Retina (tissue), 1 donor: ENCODE results near the gene ARHGAP18.

Source experiments
- DNase-seq: peaks from one replicate; pipeline ENCODE4 v3.0.0-alpha.2; 2016

Gene ARHGAP18

DNA sequence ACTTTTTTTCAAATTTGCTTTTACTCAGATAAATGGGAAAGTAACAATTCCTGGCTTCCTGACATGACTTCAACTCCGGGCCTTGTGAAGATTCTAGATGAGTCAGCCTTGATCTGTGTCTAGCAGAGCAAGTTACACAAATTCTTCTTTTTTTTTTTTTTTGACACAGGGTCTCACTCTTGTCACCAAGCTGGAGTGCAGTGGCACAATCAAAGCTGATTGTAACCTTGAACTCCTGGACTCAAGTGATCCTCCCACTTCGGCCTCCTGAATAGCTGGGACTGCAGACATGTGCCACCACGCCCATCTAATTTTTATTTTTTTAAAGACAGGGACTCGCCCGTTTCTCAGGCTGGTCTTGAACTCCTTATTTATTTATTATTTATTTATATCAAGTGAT, 7.3 kb upstream of the ARHGAP18 start:
- no peak for DNase-seq

DNA sequence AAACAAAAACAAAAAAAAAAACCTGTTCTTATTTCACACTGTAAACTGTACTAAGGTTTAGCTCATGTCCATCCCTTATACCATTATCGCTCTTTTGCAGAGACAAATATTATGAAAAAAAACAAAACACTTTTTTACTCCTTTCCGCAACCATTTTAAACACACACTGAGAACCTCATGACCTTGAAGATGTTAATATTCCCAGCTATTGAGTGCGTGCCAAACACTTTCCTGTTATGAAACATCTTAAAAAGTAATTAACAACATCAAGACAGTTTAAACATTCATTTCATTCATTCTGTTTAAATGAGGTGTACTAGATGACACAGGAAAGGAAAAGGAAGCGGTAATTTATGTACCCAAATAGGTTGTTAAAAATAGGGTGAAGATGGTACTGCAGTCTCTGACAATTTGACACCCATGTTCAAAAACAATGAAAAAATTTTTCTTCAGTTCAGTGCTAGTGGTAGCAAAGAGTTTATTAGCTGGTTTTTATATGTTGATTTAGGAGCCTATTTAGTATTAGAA, 3.9 kb upstream of the ARHGAP18 start:
- no peak for DNase-seq

DNA sequence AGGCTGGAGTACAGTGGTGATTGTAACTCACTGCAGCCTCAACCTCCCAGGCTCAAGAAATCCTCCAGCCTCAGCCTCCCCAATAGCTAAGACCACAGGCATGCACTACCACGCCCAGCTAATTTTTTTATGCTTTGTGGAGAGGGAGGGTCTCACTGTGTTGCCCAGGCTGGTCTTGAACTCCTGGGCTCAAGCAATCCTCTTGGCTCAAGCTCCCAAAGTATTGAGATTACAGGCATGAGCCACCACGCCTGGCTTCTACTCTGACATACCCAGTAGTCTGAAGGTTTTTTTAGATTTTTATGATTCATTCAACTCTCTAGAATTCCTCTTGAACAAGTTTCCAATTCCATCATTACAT, 1.3 kb upstream of the ARHGAP18 start:
- DNase-seq, result no peak

DNA sequence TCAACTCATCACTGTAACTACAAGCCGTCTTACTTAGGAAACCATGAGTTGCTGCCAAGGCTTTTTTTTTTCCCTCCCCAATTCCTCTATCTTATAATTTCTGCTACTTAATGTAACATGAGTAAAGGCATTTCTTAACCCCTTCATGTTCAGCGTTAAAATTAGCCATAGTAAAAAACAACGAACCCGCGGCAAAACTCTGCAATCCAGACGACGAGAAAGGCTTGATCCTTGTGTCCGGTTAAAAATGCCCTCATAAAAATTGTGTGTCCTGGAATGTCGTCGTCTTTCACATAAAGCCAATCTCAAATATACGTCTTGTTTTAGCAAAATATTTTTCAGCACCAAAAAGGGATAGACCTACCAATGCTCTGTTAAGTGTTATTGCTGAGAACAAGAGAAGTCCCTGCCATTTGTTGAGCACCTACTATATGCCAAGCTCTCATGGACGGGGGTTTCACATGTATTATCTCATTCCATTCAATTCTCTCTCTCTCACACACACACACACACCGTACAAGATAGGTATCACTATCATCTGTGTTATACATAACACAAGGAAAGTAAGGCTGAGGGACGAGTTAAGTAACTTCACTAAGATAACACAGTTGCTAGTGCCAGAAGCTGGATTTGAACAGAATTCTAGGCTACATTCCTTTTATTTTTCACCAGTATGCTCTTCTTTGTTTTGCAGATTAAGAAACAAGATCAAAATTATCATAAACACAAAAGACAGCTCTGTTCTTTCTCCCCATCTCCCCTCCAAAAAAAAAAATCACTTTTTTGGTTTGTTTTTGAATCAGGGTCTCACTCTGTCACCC, 683 bp upstream of the ARHGAP18 start:
- no peak for DNase-seq

DNA sequence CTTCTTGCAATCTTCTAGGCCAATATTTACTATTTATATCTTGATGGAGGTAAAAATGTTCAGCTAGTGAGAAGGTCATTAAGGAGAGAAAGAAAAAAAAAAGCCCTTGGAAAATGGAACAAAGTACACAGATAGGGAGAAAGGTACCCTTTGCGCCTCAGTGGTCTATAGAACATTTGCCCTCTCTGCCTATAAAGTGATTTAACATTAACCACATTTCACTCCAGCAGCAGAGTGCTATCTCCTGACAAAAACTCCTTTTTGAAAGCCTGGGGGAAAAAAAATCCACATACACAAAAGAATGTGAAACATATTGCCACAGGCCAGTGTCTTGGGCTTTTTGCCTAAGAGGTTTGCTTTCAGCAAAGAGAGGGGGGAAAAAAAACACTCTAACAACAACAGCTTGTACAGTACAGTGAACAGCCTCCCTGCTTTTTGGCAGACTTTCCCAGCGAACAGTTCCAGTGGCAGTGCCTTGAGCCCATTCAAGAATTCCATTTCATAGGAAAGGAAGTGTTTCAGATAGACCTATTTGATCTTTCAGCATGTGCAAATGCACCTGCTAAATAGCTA, 695 bp downstream of the ARHGAP18 start:
- no peak for DNase-seq

DNA sequence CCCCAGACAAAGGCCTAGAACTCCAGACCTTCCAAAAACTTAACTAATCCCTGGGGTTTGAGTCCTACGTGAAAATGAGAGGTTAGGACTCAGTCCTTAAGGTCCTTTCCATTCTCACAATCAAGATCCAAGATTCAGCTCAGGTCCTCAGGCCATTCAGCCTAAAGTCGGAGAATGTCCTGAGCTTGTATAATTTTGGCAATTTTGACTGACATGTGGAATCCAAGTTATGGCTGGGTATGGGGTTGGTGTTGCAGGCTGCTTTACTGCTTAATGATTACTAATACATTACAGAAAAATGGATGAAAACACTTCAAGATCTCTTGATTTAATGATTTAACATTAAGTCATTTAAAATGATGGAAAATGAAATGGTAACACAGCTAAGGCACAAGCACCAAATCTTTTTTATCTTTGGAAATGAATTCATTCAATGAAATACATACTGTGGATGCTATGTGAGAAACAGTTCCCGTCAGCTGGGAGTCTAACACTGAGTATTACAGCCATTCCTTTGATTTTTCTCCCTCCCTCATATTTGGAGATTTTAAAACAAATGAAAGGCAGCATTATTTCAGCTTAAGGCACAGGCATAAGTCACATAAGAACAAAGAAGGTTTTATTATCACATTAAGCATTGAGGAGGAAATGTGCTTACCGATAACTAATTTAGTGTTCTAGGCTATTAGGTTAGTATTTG, 1.3 kb downstream of the ARHGAP18 start:
- no peak for DNase-seq

DNA sequence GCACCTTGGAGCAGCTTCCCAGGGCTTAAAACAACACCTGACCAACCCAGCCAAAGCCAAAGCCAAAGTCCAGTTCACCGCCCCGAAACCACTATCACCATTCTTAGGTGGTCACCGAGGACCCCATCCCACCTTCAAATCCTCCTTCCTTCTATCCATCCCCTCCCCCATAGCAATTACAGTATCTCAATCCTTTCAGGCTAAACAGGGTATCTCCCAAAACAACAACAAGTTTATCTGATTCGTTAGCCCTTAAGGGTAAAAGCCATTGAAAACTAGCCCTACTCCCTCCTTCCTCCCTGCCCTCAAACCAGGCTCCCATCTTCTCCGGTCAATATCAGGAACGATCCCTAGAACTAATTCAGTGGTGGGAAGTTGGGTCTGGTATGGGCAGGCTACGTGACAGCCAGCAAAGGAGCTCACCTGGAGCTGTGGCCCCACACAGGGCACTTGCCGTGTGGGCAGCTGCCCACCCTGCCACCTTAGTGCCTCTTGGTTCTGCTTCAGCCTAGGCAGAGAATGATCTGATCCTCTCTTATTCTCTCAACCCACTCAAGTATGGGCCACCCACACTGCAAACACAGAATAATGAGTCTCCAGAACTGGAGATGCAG, 2.0 kb downstream of the ARHGAP18 start:
- DNase-seq, result no peak

DNA sequence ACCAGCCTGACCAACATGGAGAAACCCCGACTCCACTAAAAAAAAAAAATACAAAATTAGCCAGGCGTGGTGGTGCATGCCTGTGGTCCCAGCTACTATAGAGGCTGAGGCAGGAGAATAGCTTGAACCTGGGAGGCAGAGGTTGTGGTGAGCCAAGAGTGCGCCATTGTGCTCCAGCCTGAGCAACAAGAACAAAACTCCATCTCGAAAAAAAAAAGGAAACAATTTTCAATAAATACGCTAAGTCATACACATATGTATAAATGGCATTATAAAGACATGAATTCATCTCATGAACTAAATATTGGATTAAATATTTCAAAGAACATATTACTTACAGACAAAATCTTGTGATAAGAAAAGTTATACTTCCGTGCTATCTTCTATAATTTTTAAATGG, 2.9 kb downstream of the ARHGAP18 start:
- DNase-seq, result no peak

DNA sequence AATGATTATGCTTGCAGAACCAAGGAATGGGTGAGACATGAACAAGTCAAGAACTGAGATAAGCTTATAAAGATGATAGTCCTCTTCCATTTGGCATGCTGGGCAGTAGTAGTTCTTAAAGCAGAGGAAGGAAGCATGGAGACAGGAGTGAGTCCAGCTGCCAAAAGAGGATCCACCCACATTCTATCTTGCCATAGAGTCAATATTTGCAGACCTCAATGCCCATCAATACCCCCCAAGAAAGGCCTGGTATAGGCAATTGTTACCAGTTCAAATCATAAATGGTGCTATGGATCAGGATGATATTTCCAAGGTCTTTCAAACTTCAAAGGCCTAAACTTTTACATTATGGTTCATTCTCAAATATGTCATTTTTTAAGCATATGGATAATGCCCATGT, 4.8 kb downstream of the ARHGAP18 start:
- no peak for DNase-seq

DNA sequence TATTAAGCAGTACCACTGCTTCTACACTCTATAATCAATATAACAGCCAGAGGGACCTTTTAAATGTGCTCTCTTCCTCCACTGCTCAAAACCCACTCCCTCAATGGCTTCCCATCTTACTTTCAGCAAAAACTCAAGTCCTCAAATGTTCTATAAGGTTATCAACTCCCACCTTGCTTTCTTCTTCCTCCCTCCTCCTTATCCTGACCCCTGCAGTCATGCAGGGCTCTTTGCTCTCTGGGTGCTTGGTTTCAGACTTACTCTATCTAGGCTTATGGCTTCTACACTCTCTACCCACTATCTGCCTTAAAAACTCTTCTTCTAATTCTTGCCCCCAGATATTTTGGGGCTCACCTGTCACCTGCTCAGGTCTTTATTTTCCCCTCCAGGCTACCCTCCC, 5.3 kb downstream of the ARHGAP18 start:
- DNase-seq, result no peak

DNA sequence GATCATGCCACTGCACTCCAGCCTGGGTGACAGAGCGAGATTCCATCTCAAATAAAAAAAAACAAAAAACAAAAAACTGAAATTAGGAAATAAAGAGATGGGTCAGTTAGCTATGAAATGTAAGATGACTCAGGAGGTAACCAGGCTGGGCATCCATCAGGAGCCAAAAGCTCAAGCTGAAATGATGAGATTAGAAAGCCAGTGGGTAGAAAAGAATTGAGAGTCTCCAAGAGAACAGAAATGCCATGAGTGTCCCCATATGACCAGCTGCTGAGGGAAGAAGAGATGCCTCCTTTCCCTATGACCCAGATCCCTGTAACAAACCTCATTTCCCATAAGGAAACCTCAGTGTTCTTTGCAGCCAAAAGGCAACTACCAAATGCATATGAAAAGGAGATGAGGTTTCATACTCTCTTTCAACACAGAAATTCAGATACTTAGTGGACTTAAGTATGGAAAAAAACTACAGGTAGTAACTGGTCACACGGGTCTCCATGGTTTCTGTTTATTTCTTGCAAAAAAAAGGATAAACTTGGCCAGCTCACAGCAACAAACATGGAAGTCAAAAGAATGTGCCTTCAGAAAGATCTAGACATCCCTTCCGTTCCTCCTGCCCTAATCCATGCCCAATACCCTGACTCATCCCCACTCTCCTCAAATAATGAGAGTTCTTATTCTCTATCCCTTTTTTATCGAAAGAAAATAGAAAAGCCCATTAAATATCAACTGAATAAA, 8.1 kb downstream of the ARHGAP18 start:
- no peak for DNase-seq

DNA sequence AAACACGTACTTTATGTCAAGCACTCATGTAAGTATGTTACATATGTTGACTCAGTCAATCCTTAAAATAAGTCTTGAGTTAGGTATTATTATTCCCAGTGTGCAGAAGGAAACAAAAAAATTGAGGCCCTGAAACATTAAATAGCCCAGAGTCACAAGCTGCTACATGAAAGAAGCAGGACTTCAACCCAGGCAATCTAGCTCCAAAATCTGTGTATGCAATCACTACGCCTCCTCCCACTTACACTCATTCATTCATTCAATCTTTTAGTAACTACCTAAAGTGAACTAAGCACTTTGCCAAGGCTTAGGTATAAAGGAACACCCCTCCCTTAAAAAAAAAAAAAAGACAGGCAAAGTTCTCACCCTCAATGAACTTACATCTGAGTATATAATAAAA, 9.3 kb downstream of the ARHGAP18 start:
- no peak for DNase-seq

DNA sequence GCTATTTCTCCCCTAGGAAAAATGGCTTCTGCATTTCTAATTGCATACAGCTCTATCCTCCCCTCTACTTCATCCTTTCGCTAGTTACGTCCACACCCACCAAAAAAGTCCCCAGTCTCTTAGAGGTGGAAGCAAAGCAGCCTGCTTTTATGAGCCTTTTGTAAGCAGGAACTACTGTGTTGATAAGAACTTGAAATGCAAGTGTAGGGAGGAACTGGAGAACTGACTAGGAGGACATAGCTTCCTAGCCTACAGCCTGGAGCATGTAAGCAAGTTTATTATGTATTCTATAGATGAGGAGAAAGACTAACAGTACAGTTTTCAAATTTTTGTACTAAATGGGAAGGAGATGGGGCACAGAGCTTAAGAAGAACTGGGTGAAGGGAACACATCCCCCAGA, 10.3 kb downstream of the ARHGAP18 start:
- DNase-seq, result no peak

DNA sequence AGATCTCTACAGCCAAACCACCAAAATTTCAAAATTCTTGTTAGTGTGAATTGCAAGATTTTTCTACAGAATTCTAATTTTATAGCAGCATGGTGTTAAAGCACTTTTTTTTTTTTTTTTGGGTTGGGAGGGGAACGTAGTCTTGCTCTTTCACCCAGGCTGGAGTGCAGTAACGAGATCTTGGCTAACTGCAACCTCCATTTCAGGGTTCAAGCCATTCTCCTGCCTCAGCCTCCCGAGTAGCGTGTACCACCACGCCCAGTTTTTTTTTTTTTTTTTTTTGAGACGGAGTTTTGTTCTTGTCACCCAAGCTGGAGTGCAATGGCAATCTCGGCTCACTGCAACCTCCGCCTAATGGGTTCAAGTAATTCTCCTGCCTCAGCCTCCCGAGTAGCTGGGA, 11.5 kb downstream of the ARHGAP18 start:
- DNase-seq, result no peak

DNA sequence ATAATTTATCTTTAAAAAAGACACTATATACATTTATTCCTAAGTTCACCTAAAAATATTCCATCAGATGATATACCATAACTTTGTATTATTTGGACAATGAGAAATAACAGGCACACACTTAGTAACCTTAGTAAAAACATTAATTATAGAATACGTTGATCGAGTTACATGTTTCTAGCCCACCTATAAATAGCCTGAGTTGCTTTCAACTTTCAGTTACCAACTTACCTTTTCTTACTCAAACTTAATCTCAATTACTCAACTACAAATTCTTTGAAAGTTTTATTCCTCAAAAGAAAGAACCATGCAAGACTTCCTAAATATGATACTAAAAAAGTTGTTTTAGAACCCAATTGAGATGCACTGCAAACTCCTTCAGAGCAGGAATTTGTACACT, 12.2 kb downstream of the ARHGAP18 start:
- no peak for DNase-seq

DNA sequence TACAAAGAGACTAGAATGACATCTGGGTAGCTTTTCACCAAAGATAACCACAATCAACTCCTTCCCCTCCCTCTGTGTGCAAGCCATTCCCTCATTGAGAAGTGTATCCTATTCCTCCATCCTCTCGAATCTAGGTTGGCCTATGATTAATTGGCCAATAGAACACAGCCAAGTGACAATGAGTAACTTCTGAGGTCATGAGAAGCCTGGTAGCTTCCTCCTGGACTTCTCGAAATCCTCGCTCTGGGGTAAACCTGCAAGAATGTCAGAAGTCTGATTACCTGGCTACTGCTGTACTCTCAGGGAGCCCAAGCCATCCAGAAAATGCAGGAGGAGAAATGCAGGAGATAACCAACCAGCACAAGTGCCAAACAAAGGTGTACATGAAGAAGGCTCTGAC, 13.1 kb downstream of the ARHGAP18 start:
- no peak for DNase-seq

DNA sequence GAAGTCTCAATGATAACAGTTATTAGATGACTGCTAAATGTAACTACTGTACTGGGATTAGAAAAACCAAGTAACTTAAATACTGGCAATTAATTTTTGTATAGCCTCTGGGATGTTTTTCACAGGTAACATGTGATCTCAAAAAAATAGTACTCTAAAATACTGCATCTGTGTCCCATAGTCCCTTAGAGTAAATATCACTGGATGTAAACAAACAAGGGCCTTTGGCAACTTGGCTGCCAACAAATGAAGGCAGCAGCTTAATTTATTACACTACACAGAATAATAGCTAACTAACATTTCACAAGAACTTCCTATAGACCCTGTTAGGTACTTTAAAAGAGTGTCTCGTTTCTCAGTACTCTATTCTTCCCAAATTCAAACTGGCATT, 14.0 kb downstream of the ARHGAP18 start:
- no peak for DNase-seq

DNA sequence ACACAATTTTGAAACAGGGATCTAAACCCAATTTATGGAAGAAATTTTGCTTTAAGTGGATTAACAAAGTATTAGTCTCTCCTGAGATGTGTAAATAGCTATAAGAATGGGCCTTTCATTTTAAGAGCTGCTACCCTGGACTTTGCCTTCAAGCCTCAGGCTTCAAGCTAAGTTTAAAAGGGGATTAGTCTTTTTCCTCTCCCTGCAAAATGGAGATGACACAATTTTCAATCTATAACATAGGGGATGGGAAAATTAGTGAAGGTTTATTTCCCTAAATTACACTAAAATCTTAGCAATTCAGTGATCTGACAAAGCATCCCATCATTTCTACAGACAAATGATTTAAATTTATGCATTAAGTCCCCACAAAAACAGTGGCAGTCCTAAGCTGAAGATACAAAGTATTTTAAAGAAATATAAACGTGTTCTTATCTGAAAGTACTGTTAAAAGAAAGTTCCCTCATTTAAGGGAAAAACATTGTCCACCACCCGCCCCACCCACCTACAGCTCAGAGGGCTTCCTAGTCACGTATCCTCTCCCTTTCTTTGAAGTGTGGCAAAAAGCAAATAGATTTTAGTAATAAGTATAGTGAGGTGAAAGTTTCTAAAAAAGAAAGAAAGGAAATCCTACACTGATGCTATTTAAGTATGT, 14.5 kb downstream of the ARHGAP18 start:
- DNase-seq, result no peak

DNA sequence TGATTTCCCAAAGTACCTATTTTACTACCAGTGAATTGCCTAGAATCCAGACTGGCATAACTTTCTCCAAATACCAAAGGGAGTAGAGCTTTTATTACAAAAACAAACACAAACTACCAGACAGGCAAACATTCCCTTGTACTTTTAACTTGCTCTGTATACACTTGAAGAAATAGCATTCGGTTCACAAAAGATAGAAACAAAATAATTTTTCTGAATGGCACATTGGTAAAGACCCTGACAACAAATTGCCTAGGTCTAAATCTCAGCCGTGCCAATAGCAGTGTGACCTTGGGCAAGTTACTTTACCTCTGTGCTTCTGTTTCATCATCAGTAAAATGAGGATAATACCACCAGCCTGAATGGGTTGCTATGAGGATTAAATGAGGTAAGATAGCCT, 15.9 kb downstream of the ARHGAP18 start:
- DNase-seq, result no peak

DNA sequence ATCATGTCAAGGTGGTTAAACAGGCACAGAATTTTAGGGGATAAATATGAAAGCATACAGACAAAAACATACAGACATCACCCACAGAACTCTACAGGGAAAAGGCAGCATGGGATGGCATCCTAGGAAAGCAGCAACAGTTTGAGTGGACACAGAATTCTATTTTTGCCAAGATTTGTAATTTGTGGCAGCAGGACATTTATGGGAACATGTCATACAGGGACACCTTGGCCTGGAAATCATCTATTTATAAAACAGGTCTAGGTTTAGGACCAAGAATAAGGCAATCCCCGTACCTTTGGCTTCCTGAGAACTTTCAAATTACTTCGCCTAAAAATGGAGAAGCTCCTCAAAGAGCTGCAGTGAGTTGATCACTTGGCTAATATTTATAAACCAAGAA, 17.5 kb downstream of the ARHGAP18 start:
- no peak for DNase-seq

DNA sequence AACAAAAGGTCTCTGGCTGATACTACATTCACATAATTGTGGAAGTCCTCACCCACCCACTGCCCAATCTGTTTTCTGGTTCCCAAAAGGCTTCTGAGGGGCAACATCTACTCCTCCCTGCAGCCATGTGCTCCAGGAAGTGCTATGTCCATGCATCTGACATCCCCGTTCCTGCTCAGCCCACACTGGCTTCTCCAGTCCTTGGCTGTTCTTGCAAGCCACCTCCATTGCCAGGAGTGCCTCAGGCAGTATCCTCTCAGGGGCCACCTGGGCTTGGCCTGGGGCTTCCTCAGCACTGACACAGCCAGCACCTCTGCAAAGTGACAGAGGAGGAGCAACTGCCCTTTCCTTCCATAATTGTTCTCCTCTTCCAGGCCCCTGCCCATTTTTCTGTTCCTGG, 18.3 kb downstream of the ARHGAP18 start:
- DNase-seq, result no peak

DNA sequence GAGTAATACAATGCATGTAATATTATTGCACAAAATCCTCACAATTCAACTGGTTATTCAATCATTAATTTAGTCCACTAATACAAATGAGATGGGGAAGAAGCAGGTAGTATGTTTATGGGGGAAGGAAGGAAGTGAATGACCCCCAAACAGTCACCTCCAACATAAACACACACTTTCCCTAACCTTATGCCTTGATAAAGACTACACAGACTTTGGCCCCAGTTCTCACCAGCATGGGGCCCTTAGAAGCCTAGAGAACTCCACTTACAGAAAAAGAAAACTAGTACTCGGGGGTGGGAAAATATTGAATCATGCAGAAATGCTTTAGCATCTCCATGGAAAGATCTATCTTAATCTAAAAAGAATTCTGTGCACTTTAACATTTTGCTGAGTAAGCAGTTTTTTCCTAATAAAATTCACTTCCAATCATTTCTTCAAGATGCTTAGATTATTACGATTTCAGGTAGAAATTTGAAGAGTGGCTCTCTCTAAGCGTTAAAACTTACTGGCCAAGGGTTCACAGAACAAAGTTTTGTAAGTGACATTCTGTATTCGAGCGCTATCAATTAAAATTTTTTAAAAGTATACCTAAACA, 18.8 kb downstream of the ARHGAP18 start:
- no peak for DNase-seq
